Liver (tissue), 9 donors: ENCODE measurements around the gene PARD3. TPM values are rescaled to one million over a fixed set of nuclear protein-coding genes. Genes with fewer than 3 reads are reported as not detected.

ENCODE experiments used
- DNase-seq: peaks from one replicate; pipeline ENCODE4 v3.0.0-alpha.2; 2017; ENCODE audit warnings: low spot score
- H3K27ac ChIP-seq, 2 donors: one replicate each; pipeline ENCODE4 v1.7.0; 2013; ENCODE audit warnings: inconsistent platforms in 2 of 2, low read length in 2 of 2, control low read depth in 1 of 2, low read depth in 1 of 2, mild to moderate bottlenecking in 1 of 2
- H3K27me3 ChIP-seq, 4 donors: one replicate each; pipeline versions ENCODE4 v1.6.1 to v1.7.0; 2013; ENCODE audit warnings: low read length in 3 of 4, inconsistent platforms in 1 of 4, mild to moderate bottlenecking in 1 of 4, moderate library complexity in 1 of 4; ENCODE audit not compliant: control insufficient read depth in 4 of 4, insufficient read depth in 4 of 4
- H3K36me3 ChIP-seq, 4 donors: one replicate each; pipeline versions ENCODE4 v1.6.1 to v1.7.0; 2013; ENCODE audit warnings: low read length in 3 of 4, mild to moderate bottlenecking in 3 of 4, low read depth in 1 of 4, moderate library complexity in 1 of 4; ENCODE audit not compliant: control insufficient read depth in 4 of 4, insufficient read depth in 3 of 4
- H3K4me1 ChIP-seq, 4 donors: one replicate each; pipeline versions ENCODE4 v1.6.1 to v1.7.0; 2013; ENCODE audit warnings: low read length in 3 of 4, mild to moderate bottlenecking in 3 of 4, moderate library complexity in 1 of 4; ENCODE audit not compliant: control insufficient read depth in 4 of 4, insufficient read depth in 4 of 4
- H3K4me3 ChIP-seq, 3 donors: one replicate each; pipeline versions ENCODE4 v1.6.1 to v1.7.0; 2013; ENCODE audit warnings: low read length in 3 of 3, control low read depth in 1 of 3, low read depth in 1 of 3, mild to moderate bottlenecking in 1 of 3
- H3K9ac ChIP-seq, 2 donors: one replicate each; pipeline ENCODE4 v1.7.0; 2013; ENCODE audit warnings: low read length in 2 of 2, mild to moderate bottlenecking in 2 of 2, moderate library complexity in 2 of 2, control low read depth in 1 of 2, low read depth in 1 of 2
- H3K9me3 ChIP-seq, 4 donors: one replicate each; pipeline versions ENCODE4 v1.6.1 to v1.7.0; 2013; ENCODE audit warnings: low read length in 3 of 4; ENCODE audit not compliant: control insufficient read depth in 4 of 4
- FOXA1 ChIP-seq: IDR thresholded peaks from 2 replicates; pipeline ENCODE4 v1.6.1; 2016; ENCODE audit warnings: antibody characterized with exemption
- FOXA2 ChIP-seq: IDR thresholded peaks from 2 replicates; pipeline ENCODE4 v1.6.1; 2016; ENCODE audit warnings: antibody characterized with exemption
- GABPA ChIP-seq, 2 donors: IDR thresholded peaks in 1 of 2; conservative IDR thresholded peaks in 1 of 2; 2 replicates each; pipeline ENCODE4 v1.6.1; 2016; ENCODE audit warnings: antibody characterized with exemption in 2 of 2, mild to moderate bottlenecking in 1 of 2, moderate library complexity in 1 of 2
- HNF4A ChIP-seq, 2 donors: conservative IDR thresholded peaks; 2 replicates each; pipeline ENCODE4 v1.6.1; 2016; ENCODE audit warnings: antibody characterized with exemption in 2 of 2, mild to moderate bottlenecking in 2 of 2
- HNF4G ChIP-seq: IDR thresholded peaks from 2 replicates; pipeline ENCODE4 v1.6.1; 2016; ENCODE audit warnings: antibody characterized with exemption
- JUND ChIP-seq, 2 donors: IDR thresholded peaks; 2 replicates each; pipeline ENCODE4 v1.6.1; 2016; ENCODE audit warnings: antibody characterized with exemption in 2 of 2
- RXRA ChIP-seq, 2 donors: IDR thresholded peaks; 2 replicates each; pipeline ENCODE4 v1.6.1; 2017 to 2018; ENCODE audit warnings: antibody characterized with exemption in 2 of 2, mild to moderate bottlenecking in 1 of 2
- SP1 ChIP-seq: IDR thresholded peaks from 2 replicates; pipeline ENCODE4 v1.6.1; 2018; ENCODE audit warnings: antibody characterized with exemption, mild to moderate bottlenecking
- TAF1 ChIP-seq: conservative IDR thresholded peaks from 2 replicates; pipeline ENCODE4 v1.6.1; 2016; ENCODE audit warnings: antibody characterized with exemption, mild to moderate bottlenecking
- YY1 ChIP-seq: IDR thresholded peaks from 2 replicates; pipeline ENCODE4 v1.6.1; 2016; ENCODE audit warnings: antibody characterized with exemption, mild to moderate bottlenecking
- WGBS: extraction: QIAGEN DNeasy Blood & Tissue Kit; methylation state at CpG from one replicate; pipeline ENCODE4 v1.1.7; 2013; 5-methylcytosine and 5-hydroxymethylcytosine counted together
- polyA plus RNA-seq, 2 donors: library from polyadenylated mRNA; stranded (reverse) in 1 of 2; unstranded in 1 of 2; fragments of 200-250 nt in 1 of 2; fragments of >200 nt in 1 of 2; fragmentation: Nextera tagmentation in 1 of 2; extraction: Ambion mirVana in 1 of 2; gene quantifications; one replicate each; pipeline versions ENCODE4 v1.2.1 to v1.2.3, GENCODE V29; 2013 to 2015
- total RNA-seq, 2 donors: library from RNA; depleted of rRNA; stranded (reverse); fragments of >200 nt; gene quantifications; one replicate each; pipeline ENCODE4 v1.2.3, GENCODE V29; 2014
- TF ChIP-seq, protein P1 (sequence below): fragments of 150-350 bp; IDR thresholded peaks from 2 replicates; pipeline ENCODE4 v1.5.1; 2017; ENCODE audit warnings: improper control_type of control experiment, low read depth, low read length; ENCODE audit not compliant: missing input control
- TF ChIP-seq, protein P2 (sequence below): IDR thresholded peaks from 2 replicates; pipeline ENCODE4 v1.6.1; 2016; ENCODE audit warnings: antibody characterized with exemption, mild to moderate bottlenecking
- TF ChIP-seq, protein P3 (sequence below): IDR thresholded peaks from 2 replicates; pipeline ENCODE4 v1.6.1; 2016; ENCODE audit warnings: antibody characterized with exemption
- TF ChIP-seq, protein P4 (sequence below): IDR thresholded peaks from 2 replicates; pipeline ENCODE4 v1.6.1; 2016; ENCODE audit warnings: antibody characterized with exemption
- TF ChIP-seq, protein P5 (sequence below): IDR thresholded peaks from 2 replicates; pipeline ENCODE4 v1.6.1; 2016; ENCODE audit warnings: antibody characterized with exemption
- donor health status: healthy.
- donor health status: healthy.
- donor health status: healthy.
- donor health status: healthy.
- donor health status: healthy.

PARD3 gene
- total and polyA plus RNA-seq, 4 donors: 12.3 to 43.8 (median 13.5) TPM

DNA sequence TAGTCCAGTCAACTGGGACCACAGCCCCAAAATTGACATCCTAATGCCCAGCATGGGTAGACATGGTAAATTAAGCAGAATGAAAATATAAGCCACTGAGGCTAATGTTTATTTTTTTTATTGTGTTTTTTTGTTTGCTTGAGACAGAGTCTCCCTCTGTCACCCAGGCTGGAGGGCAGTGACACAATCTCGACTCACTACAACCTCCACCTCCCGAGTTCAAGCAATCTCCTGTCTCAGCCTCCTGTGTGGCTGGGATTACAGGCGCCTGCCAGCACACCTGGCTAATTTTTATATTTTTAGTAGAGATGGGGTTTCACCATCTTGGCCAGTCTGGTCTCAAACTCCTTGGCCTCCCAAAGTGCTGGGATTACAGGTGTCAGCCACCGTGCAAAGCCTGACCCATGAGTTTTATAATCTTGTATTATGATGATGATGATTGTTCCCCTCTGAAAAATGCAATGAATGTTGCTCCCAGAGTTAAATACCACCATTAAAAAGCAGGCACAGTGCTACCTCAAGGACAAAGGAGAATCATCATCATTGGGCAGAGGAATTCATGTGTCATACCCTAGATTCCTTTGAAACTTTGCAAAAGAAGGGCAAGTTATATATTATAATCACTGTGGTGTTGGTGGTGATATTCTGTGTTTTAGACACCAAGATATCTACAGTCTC lies 228.0 kb downstream of the PARD3 start:
- DNase-seq: no peak
- TF ChIP-seq TAF1: no peak
- no peak for TF ChIP-seq YY1
- no peak for TF ChIP-seq FOXA1
- TF ChIP-seq, protein P1, sequence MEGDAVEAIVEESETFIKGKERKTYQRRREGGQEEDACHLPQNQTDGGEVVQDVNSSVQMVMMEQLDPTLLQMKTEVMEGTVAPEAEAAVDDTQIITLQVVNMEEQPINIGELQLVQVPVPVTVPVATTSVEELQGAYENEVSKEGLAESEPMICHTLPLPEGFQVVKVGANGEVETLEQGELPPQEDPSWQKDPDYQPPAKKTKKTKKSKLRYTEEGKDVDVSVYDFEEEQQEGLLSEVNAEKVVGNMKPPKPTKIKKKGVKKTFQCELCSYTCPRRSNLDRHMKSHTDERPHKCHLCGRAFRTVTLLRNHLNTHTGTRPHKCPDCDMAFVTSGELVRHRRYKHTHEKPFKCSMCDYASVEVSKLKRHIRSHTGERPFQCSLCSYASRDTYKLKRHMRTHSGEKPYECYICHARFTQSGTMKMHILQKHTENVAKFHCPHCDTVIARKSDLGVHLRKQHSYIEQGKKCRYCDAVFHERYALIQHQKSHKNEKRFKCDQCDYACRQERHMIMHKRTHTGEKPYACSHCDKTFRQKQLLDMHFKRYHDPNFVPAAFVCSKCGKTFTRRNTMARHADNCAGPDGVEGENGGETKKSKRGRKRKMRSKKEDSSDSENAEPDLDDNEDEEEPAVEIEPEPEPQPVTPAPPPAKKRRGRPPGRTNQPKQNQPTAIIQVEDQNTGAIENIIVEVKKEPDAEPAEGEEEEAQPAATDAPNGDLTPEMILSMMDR: no peak
- no peak for TF ChIP-seq JUND (IDR thresholded peaks at IDR 0.05)
- no peak for TF ChIP-seq GABPA (IDR thresholded peaks at IDR 0.05 in 1 of 2, conservative IDR thresholded peaks at IDR 0.05 in 1 of 2)
- no peak for TF ChIP-seq SP1
- TF ChIP-seq, protein P2, sequence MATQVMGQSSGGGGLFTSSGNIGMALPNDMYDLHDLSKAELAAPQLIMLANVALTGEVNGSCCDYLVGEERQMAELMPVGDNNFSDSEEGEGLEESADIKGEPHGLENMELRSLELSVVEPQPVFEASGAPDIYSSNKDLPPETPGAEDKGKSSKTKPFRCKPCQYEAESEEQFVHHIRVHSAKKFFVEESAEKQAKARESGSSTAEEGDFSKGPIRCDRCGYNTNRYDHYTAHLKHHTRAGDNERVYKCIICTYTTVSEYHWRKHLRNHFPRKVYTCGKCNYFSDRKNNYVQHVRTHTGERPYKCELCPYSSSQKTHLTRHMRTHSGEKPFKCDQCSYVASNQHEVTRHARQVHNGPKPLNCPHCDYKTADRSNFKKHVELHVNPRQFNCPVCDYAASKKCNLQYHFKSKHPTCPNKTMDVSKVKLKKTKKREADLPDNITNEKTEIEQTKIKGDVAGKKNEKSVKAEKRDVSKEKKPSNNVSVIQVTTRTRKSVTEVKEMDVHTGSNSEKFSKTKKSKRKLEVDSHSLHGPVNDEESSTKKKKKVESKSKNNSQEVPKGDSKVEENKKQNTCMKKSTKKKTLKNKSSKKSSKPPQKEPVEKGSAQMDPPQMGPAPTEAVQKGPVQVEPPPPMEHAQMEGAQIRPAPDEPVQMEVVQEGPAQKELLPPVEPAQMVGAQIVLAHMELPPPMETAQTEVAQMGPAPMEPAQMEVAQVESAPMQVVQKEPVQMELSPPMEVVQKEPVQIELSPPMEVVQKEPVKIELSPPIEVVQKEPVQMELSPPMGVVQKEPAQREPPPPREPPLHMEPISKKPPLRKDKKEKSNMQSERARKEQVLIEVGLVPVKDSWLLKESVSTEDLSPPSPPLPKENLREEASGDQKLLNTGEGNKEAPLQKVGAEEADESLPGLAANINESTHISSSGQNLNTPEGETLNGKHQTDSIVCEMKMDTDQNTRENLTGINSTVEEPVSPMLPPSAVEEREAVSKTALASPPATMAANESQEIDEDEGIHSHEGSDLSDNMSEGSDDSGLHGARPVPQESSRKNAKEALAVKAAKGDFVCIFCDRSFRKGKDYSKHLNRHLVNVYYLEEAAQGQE: no peak
- no peak for TF ChIP-seq HNF4A (conservative IDR thresholded peaks at IDR 0.05)
- TF ChIP-seq, protein P3, sequence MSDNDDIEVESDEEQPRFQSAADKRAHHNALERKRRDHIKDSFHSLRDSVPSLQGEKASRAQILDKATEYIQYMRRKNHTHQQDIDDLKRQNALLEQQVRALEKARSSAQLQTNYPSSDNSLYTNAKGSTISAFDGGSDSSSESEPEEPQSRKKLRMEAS: no peak
- Histone ChIP-seq H3K27ac (no peak overlapping the region), H3K36me3 (no peaks in the 10 kb centered on the region), H3K27me3 (no peaks in the 10 kb centered on the region), H3K4me3 (no peak overlapping the region), H3K4me1 (peaks cover 0 to 11% (median 2%) of the 10 kb centered on the region in 4 donors), H3K9me3 (no peaks in the 10 kb centered on the region), H3K9ac (no peak overlapping the region)
- 96% methylated on average over 4 of the region's 4 CpGs for WGBS

DNA sequence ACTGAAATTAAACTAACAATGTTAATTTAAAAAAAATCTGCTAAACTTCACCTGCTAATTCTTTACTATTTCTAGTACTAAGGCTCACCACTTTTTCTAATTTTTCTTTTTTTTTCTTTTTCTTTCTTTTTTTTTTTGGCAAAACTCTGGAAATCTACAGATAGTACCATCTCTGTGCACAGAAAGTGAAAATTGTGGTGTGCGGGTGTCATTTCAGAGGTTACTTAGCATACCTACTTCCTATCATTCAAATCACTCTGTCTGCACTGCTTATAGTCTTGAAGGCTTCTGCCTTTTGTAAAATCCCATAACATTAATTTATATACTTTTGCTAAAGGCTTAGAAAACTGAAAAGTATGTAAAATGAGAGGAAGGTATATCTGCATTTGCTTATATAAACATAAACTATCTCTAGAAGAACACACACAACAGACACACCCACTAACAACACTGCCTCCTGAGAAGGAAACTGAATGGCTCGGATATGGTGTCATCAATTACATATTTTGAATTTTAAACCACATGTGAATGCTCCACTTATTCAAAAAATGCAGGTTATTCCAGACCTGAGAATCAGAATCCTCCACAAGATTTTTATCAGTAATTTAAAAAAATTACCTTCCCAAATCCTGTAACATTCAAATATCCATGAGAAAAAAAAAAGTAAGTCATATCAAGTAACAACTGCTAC lies 229.5 kb downstream of the PARD3 start:
- WGBS: 87% methylated on average over 2 of the region's 2 CpGs

More for the DNA sequence above, 229.5 kb downstream of the PARD3 start:
- H3K9ac ChIP-seq: no peak overlapping the region
- H3K27ac ChIP-seq: no peak overlapping the region
- no peaks in the 10 kb centered on the region for H3K27me3 ChIP-seq
- H3K36me3 ChIP-seq: no peaks in the 10 kb centered on the region
- no peak overlapping the region for H3K4me3 ChIP-seq
- no peak for DNase-seq
- no peaks in the 10 kb centered on the region for H3K9me3 ChIP-seq
- H3K4me1 ChIP-seq: peaks cover 2 to 15% (median 6%) of the 10 kb centered on the region in 4 donors
- TF ChIP-seq HNF4G (no peak), HNF4A (conservative IDR thresholded peaks at IDR 0.05) (no peak), TAF1 (no peak), FOXA2 (no peak), FOXA1 (no peak), SP1 (no peak), RXRA (IDR thresholded peaks at IDR 0.05) (no peak)
- TF ChIP-seq, protein P4, sequence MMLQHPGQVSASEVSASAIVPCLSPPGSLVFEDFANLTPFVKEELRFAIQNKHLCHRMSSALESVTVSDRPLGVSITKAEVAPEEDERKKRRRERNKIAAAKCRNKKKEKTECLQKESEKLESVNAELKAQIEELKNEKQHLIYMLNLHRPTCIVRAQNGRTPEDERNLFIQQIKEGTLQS: no peak
- TF ChIP-seq, protein P3: no peak
- TF ChIP-seq, protein P5, sequence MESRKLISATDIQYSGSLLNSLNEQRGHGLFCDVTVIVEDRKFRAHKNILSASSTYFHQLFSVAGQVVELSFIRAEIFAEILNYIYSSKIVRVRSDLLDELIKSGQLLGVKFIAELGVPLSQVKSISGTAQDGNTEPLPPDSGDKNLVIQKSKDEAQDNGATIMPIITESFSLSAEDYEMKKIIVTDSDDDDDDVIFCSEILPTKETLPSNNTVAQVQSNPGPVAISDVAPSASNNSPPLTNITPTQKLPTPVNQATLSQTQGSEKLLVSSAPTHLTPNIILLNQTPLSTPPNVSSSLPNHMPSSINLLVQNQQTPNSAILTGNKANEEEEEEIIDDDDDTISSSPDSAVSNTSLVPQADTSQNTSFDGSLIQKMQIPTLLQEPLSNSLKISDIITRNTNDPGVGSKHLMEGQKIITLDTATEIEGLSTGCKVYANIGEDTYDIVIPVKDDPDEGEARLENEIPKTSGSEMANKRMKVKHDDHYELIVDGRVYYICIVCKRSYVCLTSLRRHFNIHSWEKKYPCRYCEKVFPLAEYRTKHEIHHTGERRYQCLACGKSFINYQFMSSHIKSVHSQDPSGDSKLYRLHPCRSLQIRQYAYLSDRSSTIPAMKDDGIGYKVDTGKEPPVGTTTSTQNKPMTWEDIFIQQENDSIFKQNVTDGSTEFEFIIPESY: no peak
